H1 (cell line): ENCODE data around the gene ITPRIPL2. TPM values are rescaled to one million over a fixed set of nuclear protein-coding genes. Genes with fewer than 3 reads are reported as not detected.

ENCODE experiments used
- ATF2 ChIP-seq: IDR thresholded peaks from 2 replicates; pipeline ENCODE4 v1.6.1; 2012; ENCODE audit warnings: low read length, inconsistent platforms
- CBX5 ChIP-seq: fragments of 300-800, 300-1000 bp; sonication (generic); IDR thresholded peaks from 2 replicates; pipeline ENCODE4 v1.7.1; 2016; ENCODE audit warnings: antibody characterized with exemption, low read length, low read depth
- CEBPB ChIP-seq: IDR thresholded peaks from 2 replicates; pipeline ENCODE4 v1.6.1; 2012; ENCODE audit warnings: low read depth, low read length
- POLR2AphosphoS5 ChIP-seq: IDR thresholded peaks from 2 replicates; pipeline ENCODE4 v1.6.1; 2011; ENCODE audit warnings: low read depth, low read length
- RFX5 ChIP-seq: IDR thresholded peaks from 2 replicates; pipeline ENCODE4 v1.6.1; 2011; ENCODE audit warnings: low read depth, low read length, improper control_type of control experiment, borderline replicate concordance
- RXRA ChIP-seq: IDR thresholded peaks from 2 replicates; pipeline ENCODE4 v1.6.1; 2011; ENCODE audit warnings: low read depth, mild to moderate bottlenecking, low read length, moderate library complexity; ENCODE audit not compliant: insufficient read depth
- SIN3A ChIP-seq, 2 experiments: IDR thresholded peaks in 1 of 2; conservative IDR thresholded peaks in 1 of 2; 2 replicates each; pipeline ENCODE4 v1.6.1; 2011 to 2012; ENCODE audit warnings: low read length in 2 of 2, improper control_type of control experiment in 1 of 2, low read depth in 1 of 2, mild to moderate bottlenecking in 1 of 2
- SP1 ChIP-seq: IDR thresholded peaks from 2 replicates; pipeline ENCODE4 v1.6.1; 2011; ENCODE audit warnings: low read depth, low read length
- TBP ChIP-seq: IDR thresholded peaks from 2 replicates; pipeline ENCODE4 v1.6.1; 2011; ENCODE audit warnings: low read depth, low read length, improper control_type of control experiment
- USF2 ChIP-seq: IDR thresholded peaks from 2 replicates; pipeline ENCODE4 v1.6.1; 2011; ENCODE audit warnings: low read length, improper control_type of control experiment
- polyA plus RNA-seq, 7 experiments: library from polyadenylated mRNA; depleted of rRNA in 3 of 7; stranded (reverse) in 5 of 7; unstranded in 2 of 7; fragments of >200 nt in 5 of 7; fragments of 200-250 nt in 2 of 7; gene quantifications; 1 replicate in 5 of 7; 2 replicates in 1 of 7; 4 replicates in 1 of 7; pipeline versions ENCODE4 v1.2.1 to v1.2.3, GENCODE V29; 2011 to 2013; ENCODE audit warnings: missing spikeins in 2 of 7, mixed read lengths in 2 of 7
- total RNA-seq: library from RNA; stranded (reverse); fragmentation: NEBNext Ultra II Directional; extraction: Animal tissue kit (Norgen Biotek cat#: 25700); gene quantifications from 2 replicates; pipeline ENCODE4 v1.2.1, GENCODE V29; 2021

The ITPRIPL2 gene
- total and polyA plus RNA-seq, 2 of the 8 experiments (the other 6 are each of a cell fraction or from before 2014, with no cell fraction given), result 1.1 to 3.4 TPM

- no peak for TF ChIP-seq POLR2AphosphoS5
- no peak for TF ChIP-seq TBP
- no peak for TF ChIP-seq SP1
- no peak for TF ChIP-seq CBX5
- no peak for TF ChIP-seq USF2
- no peak for TF ChIP-seq ATF2
- TF ChIP-seq CEBPB, result no peak
- no peak for TF ChIP-seq RXRA
- no peak for TF ChIP-seq RFX5
- no peak for TF ChIP-seq SIN3A (conservative IDR thresholded peaks at IDR 0.05 in 1 of 2, IDR thresholded peaks at IDR 0.05 in 1 of 2; ENCODE audit: low read depth in 1 of 2, low read length in 2 of 2)
Measured at GRCh38 chr16:19123535-19124178, 9.9 kb downstream of the ITPRIPL2 start (continued).
